ENCODE measurements around the gene TECTA. TPM values are rescaled to one million over a fixed set of nuclear protein-coding genes. Genes with fewer than 3 reads are reported as not detected.

TECTA gene
- polyA plus RNA-seq, 3 donors = 0.45 TPM; not detected in 2

DNA sequence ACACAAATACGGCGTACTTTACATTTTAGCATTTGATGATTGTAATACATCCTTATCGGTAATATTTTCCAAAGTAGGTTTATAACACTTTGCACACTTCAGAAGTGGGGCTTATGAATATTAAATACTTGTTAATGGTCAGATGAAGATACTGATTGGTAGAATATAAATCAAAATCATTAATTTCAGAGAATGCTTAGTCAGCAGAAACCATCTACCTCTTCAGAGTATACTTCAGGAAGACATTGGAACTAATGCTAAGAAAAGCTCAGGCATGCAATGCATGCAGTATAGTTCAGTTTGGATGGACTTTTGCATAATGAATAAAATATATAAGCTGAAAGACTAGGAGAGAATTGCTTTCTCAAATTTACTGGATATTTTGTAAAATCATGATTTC lies 19.7 kb upstream of the TECTA start:
- Histone ChIP-seq H4K20me1 (ENCODE audit: insufficient read depth, low read length) (no peaks in the 10 kb centered on the region), H3K4me3 (replicated peaks in 1 of 3; ENCODE audit: low read depth in 2 of 3, low read length in 3 of 3) (no peak overlapping the region), H3K4me2 (replicated peaks; ENCODE audit: extremely low read depth, low read length, poor library complexity, severe bottlenecking) (no peak overlapping the region), H3K9ac (ENCODE audit: insufficient read depth, low read length, poor library complexity, severe bottlenecking) (no peak overlapping the region), H3K27ac (ENCODE audit: low read depth in 1 of 2, low read length in 2 of 2) (no peak overlapping the region), H3K27me3 (ENCODE audit: control insufficient read depth in 2 of 2, insufficient read depth in 2 of 2, low read length in 2 of 2) (no peaks in the 10 kb centered on the region), H3K4me1 (ENCODE audit: control insufficient read depth in 1 of 2, insufficient read depth in 2 of 2, low read length in 2 of 2) (no peaks in the 10 kb centered on the region), H2AFZ (ENCODE audit: insufficient read depth, low read depth, low read length, poor library complexity, severe bottlenecking) (no peak overlapping the region), H3K36me3 (replicated peaks in 1 of 2; ENCODE audit: control insufficient read depth in 1 of 2, insufficient read depth in 2 of 2, low read length in 2 of 2) (no peaks in the 10 kb centered on the region), H3K79me2 (ENCODE audit: insufficient read depth, low read length) (no peaks in the 10 kb centered on the region), H3K9me3 (replicated peaks in 1 of 2; ENCODE audit: control insufficient read depth in 1 of 2, insufficient read depth in 1 of 2, low read length in 2 of 2) (no peaks in the 10 kb centered on the region)
- DNase-seq = no peak
- H3K36me3 Mint-ChIP-seq = peaks cover 30 to 31% of the 10 kb centered on the region in 2 donors
- H3K27ac Mint-ChIP-seq = no peak overlapping the region
- H3K4me1 Mint-ChIP-seq = no peaks in the 10 kb centered on the region
- no peaks in the 10 kb centered on the region for H3K9me3 Mint-ChIP-seq
- intact Hi-C loops (cut with micrococcal nuclease) = no loop called here
- H3K27me3 Mint-ChIP-seq (ENCODE audit: low read depth in 3 of 3) = no peaks in the 10 kb centered on the region
- no CpG with 5 or more reads among the region's 3 CpGs for WGBS (ENCODE audit: insufficient coverage)
- no peak overlapping the region for H3K4me3 Mint-ChIP-seq
- TF ChIP-seq, protein P1, sequence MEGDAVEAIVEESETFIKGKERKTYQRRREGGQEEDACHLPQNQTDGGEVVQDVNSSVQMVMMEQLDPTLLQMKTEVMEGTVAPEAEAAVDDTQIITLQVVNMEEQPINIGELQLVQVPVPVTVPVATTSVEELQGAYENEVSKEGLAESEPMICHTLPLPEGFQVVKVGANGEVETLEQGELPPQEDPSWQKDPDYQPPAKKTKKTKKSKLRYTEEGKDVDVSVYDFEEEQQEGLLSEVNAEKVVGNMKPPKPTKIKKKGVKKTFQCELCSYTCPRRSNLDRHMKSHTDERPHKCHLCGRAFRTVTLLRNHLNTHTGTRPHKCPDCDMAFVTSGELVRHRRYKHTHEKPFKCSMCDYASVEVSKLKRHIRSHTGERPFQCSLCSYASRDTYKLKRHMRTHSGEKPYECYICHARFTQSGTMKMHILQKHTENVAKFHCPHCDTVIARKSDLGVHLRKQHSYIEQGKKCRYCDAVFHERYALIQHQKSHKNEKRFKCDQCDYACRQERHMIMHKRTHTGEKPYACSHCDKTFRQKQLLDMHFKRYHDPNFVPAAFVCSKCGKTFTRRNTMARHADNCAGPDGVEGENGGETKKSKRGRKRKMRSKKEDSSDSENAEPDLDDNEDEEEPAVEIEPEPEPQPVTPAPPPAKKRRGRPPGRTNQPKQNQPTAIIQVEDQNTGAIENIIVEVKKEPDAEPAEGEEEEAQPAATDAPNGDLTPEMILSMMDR (IDR thresholded peaks at IDR 0.05) = no peak

DNA sequence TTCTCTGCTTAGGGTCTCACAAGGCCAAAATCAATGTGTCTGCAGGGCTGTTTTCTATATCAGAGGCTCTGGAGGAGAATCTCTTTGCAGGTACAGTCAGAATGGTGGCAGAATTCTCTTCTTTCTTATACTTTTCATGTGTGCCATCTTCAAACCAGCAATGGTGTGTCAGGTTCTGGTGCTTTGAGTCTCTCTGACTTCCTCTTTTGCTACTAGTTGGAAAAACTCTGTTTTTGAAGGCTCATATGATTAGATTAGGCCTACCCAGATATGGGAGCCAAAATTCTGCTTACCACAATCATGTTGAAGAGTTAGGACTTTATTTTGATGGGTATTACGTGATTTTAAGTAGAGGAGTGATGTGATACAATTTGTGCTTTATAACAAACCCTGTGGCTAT lies 18.8 kb upstream of the TECTA start:
- intact Hi-C loops (cut with micrococcal nuclease) = no loop called here
- Histone ChIP-seq H2AFZ (ENCODE audit: insufficient read depth, low read depth, low read length, poor library complexity, severe bottlenecking) (no peak overlapping the region), H3K9me3 (replicated peaks in 1 of 2; ENCODE audit: control insufficient read depth in 1 of 2, insufficient read depth in 1 of 2, low read length in 2 of 2) (no peaks in the 10 kb centered on the region), H3K79me2 (ENCODE audit: insufficient read depth, low read length) (no peaks in the 10 kb centered on the region), H3K4me1 (ENCODE audit: control insufficient read depth in 1 of 2, insufficient read depth in 2 of 2, low read length in 2 of 2) (no peaks in the 10 kb centered on the region), H4K20me1 (ENCODE audit: insufficient read depth, low read length) (no peaks in the 10 kb centered on the region), H3K27ac (ENCODE audit: low read depth in 1 of 2, low read length in 2 of 2) (no peak overlapping the region), H3K27me3 (ENCODE audit: control insufficient read depth in 2 of 2, insufficient read depth in 2 of 2, low read length in 2 of 2) (no peaks in the 10 kb centered on the region), H3K4me3 (replicated peaks in 1 of 3; ENCODE audit: low read depth in 2 of 3, low read length in 3 of 3) (no peak overlapping the region), H3K4me2 (replicated peaks; ENCODE audit: extremely low read depth, low read length, poor library complexity, severe bottlenecking) (no peak overlapping the region), H3K9ac (ENCODE audit: insufficient read depth, low read length, poor library complexity, severe bottlenecking) (no peak overlapping the region), H3K36me3 (replicated peaks in 1 of 2; ENCODE audit: control insufficient read depth in 1 of 2, insufficient read depth in 2 of 2, low read length in 2 of 2) (peaks cover 5 to 7% of the 10 kb centered on the region in 2 donors)
- Mint-ChIP-seq H3K9me3 (no peaks in the 10 kb centered on the region), H3K4me1 (no peaks in the 10 kb centered on the region), H3K27ac (no peak overlapping the region), H3K36me3 (peaks cover 36 to 37% of the 10 kb centered on the region in 2 donors), H3K27me3 (ENCODE audit: low read depth in 3 of 3) (no peaks in the 10 kb centered on the region), H3K4me3 (no peak overlapping the region)
- TF ChIP-seq, protein P1 (IDR thresholded peaks at IDR 0.05) = no peak
- DNase-seq = no peak
- WGBS (ENCODE audit: insufficient coverage) = 100% methylated on average over 1 of the region's 1 CpG

Data from CD14-positive monocyte (primary cell).